GM23338 (cell line): Measurements from ENCODE around the gene SLC34A3. TPM values are rescaled to one million over a fixed set of nuclear protein-coding genes. Genes with fewer than 3 reads are reported as not detected.

Source experiments
- ATAC-seq: fragments of 200-7000 bp; cut with Tn5 transposase; 3 replicates; pipeline ENCODE4 v1.9.1; 2020
- DNase-seq: peaks from one replicate; pipeline ENCODE4 v3.0.0-alpha.2; 2015; ENCODE audit warnings: low spot score
- H2AFZ ChIP-seq: fragments of 200-600 bp; sonication (generic); 2 replicates; pipeline ENCODE4 v1.8.0; 2016; ENCODE audit warnings: antibody characterized with exemption, mild to moderate bottlenecking, moderate library complexity
- H3F3A ChIP-seq: fragments of 200-600 bp; sonication (generic); replicated peaks from 2 replicates; pipeline ENCODE4 v1.8.0; 2017; ENCODE audit warnings: antibody characterized with exemption, mixed run types, low read depth
- H3K27ac ChIP-seq: fragments of 200-600 bp; sonication (generic); 2 replicates; pipeline ENCODE4 v1.6.1; 2016; ENCODE audit warnings: low read depth
- H3K27me3 ChIP-seq: fragments of 200-600 bp; sonication (generic); 2 replicates; pipeline ENCODE4 v1.8.0; 2016; ENCODE audit warnings: mild to moderate bottlenecking, mixed run types, moderate library complexity; ENCODE audit not compliant: insufficient read depth
- H3K36me3 ChIP-seq: fragments of 200-600 bp; sonication (generic); 2 replicates; pipeline ENCODE4 v1.8.0; 2016; ENCODE audit warnings: mild to moderate bottlenecking; ENCODE audit not compliant: insufficient read depth
- H3K4me1 ChIP-seq: fragments of 200-600 bp; sonication (generic); 2 replicates; pipeline ENCODE4 v1.8.0; 2016; ENCODE audit warnings: mild to moderate bottlenecking, moderate library complexity; ENCODE audit not compliant: insufficient read depth
- H3K4me2 ChIP-seq: fragments of 200-600 bp; sonication (generic); 2 replicates; pipeline ENCODE4 v1.7.1; 2017; ENCODE audit warnings: mixed run types
- H3K4me3 ChIP-seq: fragments of 200-600 bp; sonication (generic); 2 replicates; pipeline ENCODE4 v1.6.1; 2016; ENCODE audit warnings: mixed run types
- H3K79me2 ChIP-seq: fragments of 200-600 bp; sonication (generic); replicated peaks from 2 replicates; pipeline ENCODE4 v1.8.0; 2017; ENCODE audit warnings: mild to moderate bottlenecking; ENCODE audit not compliant: insufficient read depth
- H3K9me2 ChIP-seq: fragments of 200-600 bp; sonication (generic); 2 replicates; pipeline ENCODE4 v1.8.0; 2017; ENCODE audit not compliant: insufficient read depth
- H4K20me1 ChIP-seq: fragments of 200-600 bp; sonication (generic); replicated peaks from 2 replicates; pipeline ENCODE4 v1.8.0; 2017; ENCODE audit warnings: mild to moderate bottlenecking; ENCODE audit not compliant: insufficient read depth
- H3K27ac Mint-ChIP-seq: 2 replicates; pipeline ENCODE4 v1.8.0; 2020; ENCODE audit warnings: inconsistent platforms, mild to moderate bottlenecking, moderate library complexity, mixed read lengths
- H3K27me3 Mint-ChIP-seq: 3 replicates; pipeline ENCODE4 v1.8.0; 2022; ENCODE audit warnings: low read depth, mild to moderate bottlenecking, moderate library complexity, mixed read lengths, inconsistent platforms; ENCODE audit not compliant: insufficient read depth, poor library complexity
- H3K36me3 Mint-ChIP-seq: 3 replicates; pipeline ENCODE4 v1.8.0; 2021; ENCODE audit warnings: low read depth, mild to moderate bottlenecking, inconsistent platforms, moderate library complexity, mixed read lengths
- H3K4me1 Mint-ChIP-seq: 3 replicates; pipeline ENCODE4 v1.8.0; 2020; ENCODE audit warnings: mild to moderate bottlenecking, inconsistent platforms, mixed read lengths
- H3K4me3 Mint-ChIP-seq: 3 replicates; pipeline ENCODE4 v1.8.0; 2021; ENCODE audit warnings: moderate library complexity, mild to moderate bottlenecking, inconsistent platforms, mixed read lengths
- H3K9me3 Mint-ChIP-seq: 3 replicates; pipeline ENCODE4 v1.8.0; 2020; ENCODE audit warnings: moderate library complexity, mild to moderate bottlenecking, inconsistent platforms, mixed read lengths
- CREB1 ChIP-seq: fragments of 250-450 bp; sonication (Bioruptor Pico); IDR thresholded peaks from 2 replicates; pipeline ENCODE4 v1.5.0; 2020; ENCODE audit warnings: low read depth, mild to moderate bottlenecking, moderate library complexity
- CTCF ChIP-seq, 2 experiments: fragments of 200-600 bp in 1 of 2; sonication (generic) in 1 of 2; conservative IDR thresholded peaks; 2 replicates each; pipeline versions ENCODE4 v1.5.1 to v1.6.1; 2016 to 2017; ENCODE audit warnings: antibody characterized with exemption in 2 of 2, low read depth in 2 of 2, mild to moderate bottlenecking in 2 of 2, moderate library complexity in 1 of 2
- ETS1 ChIP-seq: IDR thresholded peaks from 2 replicates; pipeline ENCODE4 v1.6.1; 2016; ENCODE audit warnings: antibody characterized with exemption
- EZH2 ChIP-seq: fragments of 200-600 bp; sonication (generic); IDR thresholded peaks from one replicate; pipeline ENCODE4 v1.8.0; 2017; ENCODE audit warnings: antibody characterized with exemption, mild to moderate bottlenecking, low read depth; ENCODE audit not compliant: unreplicated experiment
- EZH2phosphoT487 ChIP-seq: fragments of 200-600 bp; sonication (generic); IDR thresholded peaks from one replicate; pipeline ENCODE4 v1.8.1; 2018; ENCODE audit warnings: antibody characterized with exemption; ENCODE audit not compliant: unreplicated experiment
- JUNB ChIP-seq: IDR thresholded peaks from one replicate; pipeline ENCODE4 v1.6.1; 2016; ENCODE audit warnings: antibody characterized with exemption; ENCODE audit not compliant: unreplicated experiment
- NANOG ChIP-seq: IDR thresholded peaks from 2 replicates; pipeline ENCODE4 v1.6.1; 2016; ENCODE audit warnings: antibody characterized with exemption, borderline replicate concordance
- POLR2AphosphoS5 ChIP-seq: IDR thresholded peaks from 2 replicates; pipeline ENCODE4 v1.6.1; 2016; ENCODE audit warnings: antibody characterized with exemption, low read depth
- REST ChIP-seq: IDR thresholded peaks from one replicate; pipeline ENCODE4 v1.6.1; 2018; ENCODE audit warnings: antibody characterized with exemption; ENCODE audit not compliant: unreplicated experiment
- STAT1 ChIP-seq: IDR thresholded peaks from one replicate; pipeline ENCODE4 v1.6.1; 2016; ENCODE audit warnings: antibody characterized with exemption; ENCODE audit not compliant: unreplicated experiment
- ZNF114 ChIP-seq: fragments of 250-450 bp; sonication (Bioruptor Pico); IDR thresholded peaks from 2 replicates; pipeline ENCODE4 v1.5.0; 2020; ENCODE audit warnings: mild to moderate bottlenecking, moderate library complexity
- ZNF331 ChIP-seq: fragments of 250-450 bp; sonication (Bioruptor Pico); IDR thresholded peaks from 2 replicates; pipeline ENCODE4 v1.5.0; 2020; ENCODE audit warnings: low read depth, mild to moderate bottlenecking, moderate library complexity
- ZNF462 ChIP-seq: fragments of 250-450 bp; sonication (Bioruptor Pico); IDR thresholded peaks from 2 replicates; pipeline ENCODE4 v1.5.0; 2020; ENCODE audit warnings: mild to moderate bottlenecking, moderate library complexity
- polyA plus RNA-seq: library from polyadenylated mRNA; unstranded; fragments of >200 nt; fragmentation: Nextera tagmentation; extraction: Ambion mirVana; gene quantifications from 2 replicates; pipeline ENCODE4 v1.2.1, GENCODE V29; 2016
- total RNA-seq: library from RNA; depleted of rRNA; stranded (reverse); fragments of >200 nt; shearing (Covaris generic); gene quantifications from 2 replicates; pipeline ENCODE4 v1.2.3, GENCODE V29; 2014

The SLC34A3 gene
- total and polyA plus RNA-seq, 2 experiments from 2014 or later, result not detected

GRCh38 chr9:137204731-137205125 is 26.0 kb upstream of the SLC34A3 start:
- Histone ChIP-seq H3K27ac (no peak overlapping the region), H3F3A (peaks cover 21% of the 10 kb centered on the region; the same call in 1 of the 2 replicates), H3K9me2 (no peaks in the 10 kb centered on the region), H2AFZ (no peak overlapping the region), H3K79me2 (peaks cover 42% of the 10 kb centered on the region), H3K4me1 (peaks cover 24% of the 10 kb centered on the region), H3K36me3 (no peaks in the 10 kb centered on the region), H3K4me3 (peak overlapping the region; percentile 98), H4K20me1 (peaks cover 14% of the 10 kb centered on the region), H3K4me2 (peak overlapping the region; percentile 98), H3K27me3 (no peaks in the 10 kb centered on the region)
- Mint-ChIP-seq H3K4me3 (peak overlapping the region; percentile 97), H3K27me3 (peaks cover 22% of the 10 kb centered on the region), H3K4me1 (peaks cover 30% of the 10 kb centered on the region), H3K36me3 (peaks cover 25% of the 10 kb centered on the region), H3K27ac (peak overlapping the region; percentile 93), H3K9me3 (no peaks in the 10 kb centered on the region)
- ATAC-seq (no peak), DNase-seq (no peak)
- no peak for TF ChIP-seq EZH2phosphoT487
- TF ChIP-seq CREB1, result no peak
- TF ChIP-seq ZNF462, result no peak
- no peak for TF ChIP-seq CTCF (conservative IDR thresholded peaks at IDR 0.05; ENCODE audit: low read depth in 2 of 2)
- TF ChIP-seq ZNF114 (CRISPR knock-in tag), result no peak
- no peak for TF ChIP-seq STAT1
- no peak for TF ChIP-seq ETS1
- TF ChIP-seq POLR2AphosphoS5, result no peak
- no peak for TF ChIP-seq REST
- TF ChIP-seq ZNF331 (CRISPR knock-in tag), result no peak
- TF ChIP-seq JUNB, result no peak
- no peak for TF ChIP-seq EZH2
- no peak for TF ChIP-seq NANOG
